ENCODE measurements around the gene PANK1. TPM values are rescaled to one million over a fixed set of nuclear protein-coding genes. Genes with fewer than 3 reads are reported as not detected.

Gene PANK1
- total and polyA plus RNA-seq, 2 of the 8 experiments (the other 6 are each of a cell fraction or from before 2014, with no cell fraction given): 18.5 to 40.4 TPM

- Histone ChIP-seq H3K4ac (replicated peaks; ENCODE audit: insufficient read length, low read depth, low read length) (no peak overlapping the region), H3K4me2 (ENCODE audit: insufficient read depth in 1 of 2, low read depth in 2 of 2, low read length in 2 of 2) (no peak overlapping the region), H2BK20ac (ENCODE audit: low read length) (no peak overlapping the region), H3K14ac (ENCODE audit: insufficient read length) (no peak overlapping the region), H2AK5ac (ENCODE audit: low read depth, low read length) (no peak overlapping the region), H3K27me3 (replicated peaks in 1 of 4; ENCODE audit: control insufficient read depth in 3 of 4, extremely low read depth in 1 of 4, insufficient read depth in 3 of 4, low read length in 3 of 4) (no peaks in the 10 kb centered on the region), H2BK120ac (replicated peaks; ENCODE audit: low read depth, low read length) (no peak overlapping the region), H3K9me3 (ENCODE audit: insufficient read depth in 2 of 2, low read depth in 1 of 2, low read length in 1 of 2) (no peaks in the 10 kb centered on the region), H2AFZ (ENCODE audit: low read length) (no peak overlapping the region), H3K27ac (ENCODE audit: low read depth, low read length) (no peak overlapping the region), H3K23ac (ENCODE audit: insufficient read length) (no peak overlapping the region), H3K79me2 (ENCODE audit: control insufficient read depth in 1 of 2, insufficient read depth in 2 of 2, low read length in 2 of 2) (no peaks in the 10 kb centered on the region), H4K8ac (ENCODE audit: extremely low read depth, insufficient read depth, low read length) (no peak overlapping the region), H3K4me1 (replicated peaks in 1 of 4; ENCODE audit: control insufficient read depth in 3 of 4, insufficient read depth in 4 of 4, low read length in 3 of 4) (peaks cover 0 to 14% (median 5%) of the 10 kb centered on the region in 4 experiments; a peak in 3 of 7 replicates), H4K20me1 (replicated peaks in 1 of 2; ENCODE audit: control insufficient read depth in 1 of 2, insufficient read depth in 2 of 2, low read length in 2 of 2) (no peaks in the 10 kb centered on the region), H3K79me1 (ENCODE audit: low read depth, low read length) (no peaks in the 10 kb centered on the region), H3K23me2 (ENCODE audit: low read depth, low read length) (no peaks in the 10 kb centered on the region), H2BK15ac (ENCODE audit: low read length) (no peak overlapping the region), H2BK12ac (ENCODE audit: low read depth, low read length) (no peak overlapping the region), H4K91ac (replicated peaks; ENCODE audit: insufficient read length, low read length) (no peak overlapping the region), H3K18ac (ENCODE audit: extremely low read depth, low read length) (no peak overlapping the region), H4K5ac (ENCODE audit: insufficient read length, low read depth, low read length) (no peak overlapping the region), H3K4me3 (ENCODE audit: extremely low read depth in 1 of 4, insufficient read depth in 2 of 4, low read depth in 3 of 4, low read length in 4 of 4) (no peak overlapping the region), H3K9ac (replicated peaks in 1 of 4; ENCODE audit: extremely low read depth in 1 of 4, low read depth in 3 of 4, low read length in 3 of 4) (no peak overlapping the region), H3K36me3 (ENCODE audit: control insufficient read depth in 2 of 4, insufficient read depth in 4 of 4, low read length in 3 of 4) (no peaks in the 10 kb centered on the region), H2BK5ac (ENCODE audit: low read depth, low read length) (no peak overlapping the region), H3K56ac (replicated peaks; ENCODE audit: insufficient read length, low read depth, low read length) (no peak overlapping the region)
- 100% methylated on average over 1 of the region's 1 CpG; no CpG with 5 or more reads in 1 of the 2 experiments for WGBS, 2 experiments (ENCODE audit: extremely low coverage in 1 of 2, insufficient coverage in 1 of 2, insufficient read length in 1 of 2, insufficient replicate concordance in 2 of 2, low coverage in 1 of 2, low lambda C conversion rate in 2 of 2, missing lambda C conversion rate in 1 of 2)
- no peak for DNase-seq (ENCODE audit: low read depth in 1 of 2, low spot score in 2 of 2)
- ChIA-PET CTCF (ENCODE audit: partially characterized antibody) (interaction anchor here (0.7 to 1.9 kb wide), 22 partner anchors 9 to 347 kb away, joined by 3 to 14 read pairs (median 4); no protein-coding TSS in a partner anchor), POLR2A (ENCODE audit: partially characterized antibody) (interaction anchor here (0.6 kb wide), 2 partner anchors 11 to 125 kb away, joined by 3 to 4 read pairs; no protein-coding TSS in a partner anchor)
- FAIRE-seq: no peak
- TF ChIP-seq KDM1A (IDR thresholded peaks at IDR 0.05; ENCODE audit: borderline replicate concordance, low read length) (no peak), SP2 (IDR thresholded peaks at IDR 0.05; ENCODE audit: low read length) (no peak), SP4 (IDR thresholded peaks at IDR 0.05; ENCODE audit: low read length) (no peak), SUZ12 (IDR thresholded peaks at IDR 0.05; ENCODE audit: low read length) (no peak), YY1 (IDR thresholded peaks at IDR 0.05; ENCODE audit: low read depth, low read length) (no peak), JUN (IDR thresholded peaks at IDR 0.05; ENCODE audit: low read depth, low read length) (no peak), CHD2 (IDR thresholded peaks at IDR 0.05; ENCODE audit: low read length) (no peak), CTBP2 (IDR thresholded peaks at IDR 0.05; ENCODE audit: borderline replicate concordance, insufficient read depth, insufficient read length, low read length) (no peak), ATF2 (IDR thresholded peaks at IDR 0.05; ENCODE audit: low read length) (no peak), KDM5A (IDR thresholded peaks at IDR 0.05; ENCODE audit: low read length) (no peak), RBBP5 (IDR thresholded peaks at IDR 0.05; ENCODE audit: borderline replicate concordance, low read depth, low read length) (no peak), SIN3A (conservative IDR thresholded peaks at IDR 0.05 in 1 of 2, IDR thresholded peaks at IDR 0.05 in 1 of 2; ENCODE audit: low read depth in 1 of 2, low read length in 2 of 2) (no peak), POU5F1 (IDR thresholded peaks at IDR 0.05; ENCODE audit: low read depth, low read length) (no peak)
Measured at GRCh38 chr10:89565180-89565579, 79.9 kb downstream of the PANK1 start.

Data from H1 (cell line).